A172 (cell line): ENCODE measurements around the gene TNFAIP3. TPM values are rescaled to one million over a fixed set of nuclear protein-coding genes. Genes with fewer than 3 reads are reported as not detected.
A peak's percentile ranks its signal among the peaks of the same experiment; 100 is the strongest.
"Not testable (repeated sequence)": the region's sequence is repeated elsewhere in the genome, so short reads cannot be mapped to it uniquely, and the experiment has no call there.

ENCODE experiments used
- DNase-seq: peaks from one replicate; pipeline ENCODE4 v3.0.0-alpha.2; 2015; ENCODE audit warnings: low spot score
- total RNA-seq: library from RNA; depleted of rRNA; stranded (reverse); fragments of >200 nt; shearing (Covaris generic); gene quantifications from 2 replicates; pipeline ENCODE4 v1.2.3, GENCODE V29; 2014

TNFAIP3 gene
- total RNA-seq, 1 experiment from 2014 or later = 1.6 TPM

DNA sequence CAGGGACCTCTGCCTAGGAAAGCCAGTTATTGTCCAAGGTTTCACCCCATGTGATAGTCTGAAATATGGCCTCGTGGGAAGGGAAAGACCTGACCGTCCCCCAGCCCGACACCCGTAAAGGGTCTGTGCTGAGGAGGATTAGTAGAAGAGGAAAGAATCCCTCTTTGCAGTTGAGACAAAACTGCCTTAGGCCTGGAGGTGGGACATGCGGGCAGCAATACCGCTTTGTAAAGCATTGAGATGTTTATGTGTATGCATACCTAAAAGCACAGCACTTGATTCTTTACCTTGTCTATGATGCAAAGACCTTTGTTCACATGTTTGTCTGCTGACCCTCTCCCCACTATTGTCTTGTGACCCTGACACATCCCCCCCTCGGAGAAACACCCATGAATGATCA, 22.3 kb upstream of the TNFAIP3 start:
- not testable (repeated sequence) for DNase-seq

DNA sequence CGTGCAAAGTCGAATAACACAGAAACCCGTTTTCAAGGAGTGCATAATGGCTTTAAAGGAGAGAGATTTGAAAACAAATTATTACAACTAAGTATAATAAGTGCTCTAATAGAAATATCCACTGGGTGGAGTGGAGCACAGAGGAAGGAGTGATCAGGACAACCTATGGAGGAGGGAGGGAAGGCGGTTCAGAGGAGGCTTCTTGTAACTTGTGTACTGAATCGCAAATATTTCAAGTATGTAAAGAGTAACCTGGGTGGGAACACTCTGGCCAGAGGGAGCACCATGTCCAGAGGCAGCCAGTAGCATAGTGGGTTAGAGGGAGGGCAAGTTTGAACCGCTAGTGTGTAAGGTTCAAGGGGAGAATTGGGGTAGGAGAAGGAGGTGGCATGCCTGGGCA, 21.6 kb upstream of the TNFAIP3 start:
- DNase-seq = no peak

DNA sequence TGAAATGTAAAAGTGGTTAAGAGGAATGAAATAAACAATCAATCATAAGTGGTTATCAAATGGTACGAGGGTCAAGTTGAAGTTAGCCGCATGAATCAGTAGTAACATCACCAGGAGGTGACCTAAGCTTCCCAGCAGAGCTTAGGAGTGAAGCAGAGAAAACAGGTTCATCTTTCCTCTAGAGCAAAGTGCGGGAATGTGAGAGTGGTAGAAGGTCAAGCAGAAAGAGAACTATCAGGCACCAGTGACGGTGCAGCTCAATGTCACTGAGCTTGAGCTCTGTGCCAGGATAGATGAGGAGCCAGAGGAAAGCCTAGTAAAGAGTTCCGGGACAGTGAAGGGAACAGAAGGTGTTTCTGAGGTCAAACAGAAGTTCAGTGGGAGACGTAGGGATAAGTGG, 20.8 kb upstream of the TNFAIP3 start:
- no peak for DNase-seq

DNA sequence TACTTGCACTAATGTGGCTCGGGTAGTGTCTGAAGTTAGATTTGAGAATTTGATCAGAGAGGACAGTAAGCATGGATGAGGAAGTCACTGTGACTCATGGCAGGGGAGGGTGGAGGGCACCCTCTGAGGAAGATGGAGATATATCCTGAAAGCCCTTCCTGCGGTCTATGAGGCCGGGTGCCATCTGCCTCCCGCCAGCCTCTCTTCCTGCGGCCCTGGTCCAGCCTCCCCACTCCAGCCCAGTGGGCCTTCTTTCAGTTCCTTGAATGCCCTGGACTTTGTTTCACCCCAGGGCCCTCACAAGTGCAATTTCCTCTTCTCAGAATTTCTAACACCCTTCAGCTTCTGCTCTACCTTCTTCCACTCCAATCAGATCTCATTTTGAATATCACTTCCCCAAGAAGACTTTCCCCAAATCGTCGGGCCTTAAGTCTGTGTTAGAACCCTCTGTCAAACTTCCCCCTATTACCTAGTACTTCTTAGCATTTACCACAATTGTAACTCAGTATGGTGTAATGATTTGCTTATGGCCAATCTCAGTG, 20.2 kb upstream of the TNFAIP3 start:
- no peak for DNase-seq

DNA sequence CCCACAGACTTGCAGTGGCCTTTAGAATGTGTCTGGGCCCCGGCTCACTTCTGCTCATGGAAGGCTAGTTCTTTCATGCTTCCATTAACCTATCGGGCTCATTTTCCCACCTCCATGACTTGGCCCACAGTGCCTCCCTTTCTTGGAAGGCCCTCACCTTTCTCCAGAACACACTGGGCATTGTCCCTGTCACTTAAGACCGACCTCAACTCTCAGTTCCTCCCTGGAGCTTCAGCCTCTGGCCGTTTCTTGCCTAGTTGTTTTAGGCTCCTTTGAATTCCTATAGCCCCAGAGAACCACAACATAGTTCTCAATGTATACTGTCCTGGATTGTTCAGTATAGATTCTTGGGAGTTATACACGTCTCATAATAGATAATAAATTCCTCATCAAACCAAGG, 19.3 kb upstream of the TNFAIP3 start:
- DNase-seq = no peak

DNA sequence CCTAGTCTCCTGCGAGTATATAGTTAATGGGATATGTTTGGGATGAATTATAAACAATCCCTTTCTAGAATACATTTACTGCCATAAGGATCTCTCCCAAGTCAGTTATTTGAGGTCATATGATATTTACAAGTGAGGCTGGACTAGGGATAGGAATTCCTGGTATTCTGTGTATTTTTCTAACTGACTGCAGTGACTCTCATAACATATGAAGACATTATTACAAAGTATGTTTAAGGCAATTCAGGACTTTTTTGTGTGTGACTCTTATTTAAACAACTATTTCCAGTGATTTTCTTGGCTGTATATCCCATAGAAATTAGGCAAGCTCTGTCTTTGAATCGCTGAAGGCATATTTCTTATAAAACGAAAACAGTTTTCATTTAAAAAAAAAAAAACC, 18.4 kb upstream of the TNFAIP3 start:
- DNase-seq = no peak

DNA sequence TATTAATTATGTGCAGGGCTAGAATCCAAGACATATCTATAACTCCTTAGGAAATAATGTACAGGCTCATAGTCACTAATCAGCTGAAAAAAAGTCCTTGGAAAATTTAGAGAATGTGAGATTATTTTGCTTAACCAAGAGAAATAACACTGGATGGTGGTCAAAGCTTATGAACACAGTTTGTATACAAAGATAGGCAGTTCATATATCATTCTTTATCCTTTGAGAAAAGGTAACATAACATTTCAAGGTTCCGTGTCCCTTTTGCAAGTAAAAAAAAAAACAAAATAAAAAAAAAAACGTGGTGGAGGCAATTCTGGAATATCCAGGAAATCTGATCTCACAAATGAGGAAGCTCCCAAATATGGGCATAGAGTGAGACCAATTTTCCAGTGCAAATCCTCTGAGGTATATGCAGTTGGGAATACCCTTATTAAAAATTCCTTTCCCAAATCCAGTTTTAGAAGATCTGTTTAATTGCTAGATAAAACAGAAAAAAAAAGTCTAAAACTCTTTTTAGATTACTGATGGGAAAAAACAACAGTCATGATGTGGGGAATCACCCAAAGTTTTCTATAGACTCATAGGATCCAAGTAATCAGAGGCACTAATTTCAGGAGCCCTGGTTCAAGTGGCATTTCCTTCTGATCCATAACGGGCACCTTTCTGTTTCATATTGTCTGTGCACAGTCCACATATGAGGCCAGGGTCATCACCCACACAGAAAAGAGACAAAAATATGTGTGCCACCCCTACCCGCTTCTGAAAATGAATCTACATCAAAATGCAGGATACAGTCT, 17.7 kb upstream of the TNFAIP3 start:
- no peak for DNase-seq

DNA sequence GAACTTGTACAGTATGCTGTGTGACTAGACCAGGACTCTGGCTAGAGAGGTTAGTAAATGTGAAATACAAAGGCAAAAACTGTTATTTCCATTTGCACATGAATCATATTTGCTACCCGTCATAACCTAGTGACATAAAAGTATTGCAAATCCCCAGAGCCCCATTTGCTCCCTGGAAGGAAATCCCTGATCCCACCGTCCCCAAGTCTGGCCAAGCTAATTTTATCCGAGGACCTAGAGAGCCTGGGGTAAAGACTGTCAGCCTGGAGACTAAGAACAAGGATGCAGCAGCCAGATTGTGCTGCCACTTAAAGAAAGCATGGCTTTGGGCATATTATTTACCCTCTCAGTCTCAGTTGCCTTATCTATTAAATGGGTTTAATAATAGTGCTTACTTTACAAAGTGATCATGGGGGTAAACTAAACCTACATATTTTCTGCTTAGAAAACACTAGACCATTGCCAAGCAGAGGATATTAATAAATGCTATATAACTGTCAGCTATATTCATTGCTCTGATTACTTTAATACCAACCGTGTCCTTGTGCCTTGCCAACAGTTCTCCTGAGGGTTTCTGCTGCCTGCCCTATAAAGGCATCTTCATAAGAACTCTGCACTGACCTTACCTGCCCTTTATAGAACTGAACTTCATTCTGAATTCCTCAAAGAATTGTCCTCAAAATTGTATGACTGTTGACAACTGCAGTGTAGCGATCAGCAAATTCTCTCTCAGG, 16.9 kb upstream of the TNFAIP3 start:
- DNase-seq = no peak

DNA sequence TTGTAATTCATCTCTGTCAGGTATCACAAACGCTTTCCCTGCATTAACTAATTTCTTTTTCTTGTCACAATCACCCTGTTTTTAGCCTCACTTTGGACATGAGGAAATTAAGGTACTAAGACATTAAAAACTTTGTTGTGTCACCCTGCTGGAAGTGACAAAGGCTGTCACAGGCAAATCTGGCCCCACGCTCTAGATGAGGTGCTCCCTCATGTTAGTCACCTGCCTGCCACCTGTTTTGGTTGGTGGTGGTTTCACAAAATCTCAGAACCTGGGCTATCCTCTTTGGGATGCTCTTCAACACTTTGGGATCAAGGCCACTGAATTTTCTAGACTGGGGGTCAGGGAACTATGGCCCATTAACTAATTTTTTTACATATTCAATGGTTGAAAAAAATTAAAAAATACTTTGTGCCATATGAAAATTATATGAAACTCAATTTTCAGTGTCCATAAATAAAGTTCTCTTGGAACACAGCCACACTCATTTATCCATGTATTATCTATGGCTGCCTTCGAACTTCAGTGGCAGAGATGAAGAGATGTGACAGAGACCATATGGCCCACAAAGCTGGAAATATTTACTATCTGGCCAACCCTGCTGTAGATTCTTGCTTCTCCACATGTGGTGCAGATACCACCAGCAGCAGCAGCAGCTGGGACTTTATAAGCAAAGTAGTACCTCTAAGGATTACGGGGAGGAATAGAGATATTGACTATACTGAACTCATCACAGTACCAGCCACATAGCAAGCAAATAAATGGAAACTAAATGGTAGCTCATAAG, 16.1 kb upstream of the TNFAIP3 start:
- no peak for DNase-seq

DNA sequence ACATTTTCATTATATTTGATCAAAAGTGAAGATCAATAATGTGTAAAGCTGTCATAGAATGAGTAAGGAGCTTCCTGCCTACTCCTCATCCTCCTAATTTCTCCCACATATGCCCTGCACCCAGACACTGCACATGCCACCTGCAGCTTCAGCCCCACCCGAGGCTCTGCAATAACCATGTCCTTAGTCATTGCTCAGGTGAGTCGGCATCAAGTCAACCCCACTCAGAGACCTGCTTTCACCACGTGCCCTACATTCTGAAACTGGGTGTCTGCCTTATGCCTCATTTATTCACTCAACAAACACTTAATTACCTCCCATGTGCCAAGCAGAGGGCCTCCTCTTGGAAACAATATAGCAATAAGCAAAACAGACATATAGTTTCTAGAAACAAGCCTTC, 15.4 kb upstream of the TNFAIP3 start:
- DNase-seq = no peak

DNA sequence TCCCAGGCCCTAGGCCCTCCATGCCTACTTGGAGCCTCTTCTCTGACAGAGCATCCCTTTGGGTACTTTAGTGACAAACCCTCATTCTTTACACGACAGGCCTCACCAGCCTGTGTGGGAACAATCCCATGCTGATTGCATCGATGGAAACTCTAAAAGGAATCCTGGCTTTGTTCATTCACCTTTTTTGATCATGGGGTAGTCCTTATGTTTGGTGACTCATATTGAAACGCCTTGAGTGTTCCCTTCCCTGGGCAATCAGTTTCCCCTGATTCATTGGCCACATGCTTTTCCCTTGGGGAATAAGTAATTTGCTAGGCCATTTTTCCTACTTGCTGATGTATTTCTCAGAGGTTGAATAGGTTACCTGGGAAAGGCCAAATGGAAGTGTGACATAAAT, 14.7 kb upstream of the TNFAIP3 start:
- no peak for DNase-seq

DNA sequence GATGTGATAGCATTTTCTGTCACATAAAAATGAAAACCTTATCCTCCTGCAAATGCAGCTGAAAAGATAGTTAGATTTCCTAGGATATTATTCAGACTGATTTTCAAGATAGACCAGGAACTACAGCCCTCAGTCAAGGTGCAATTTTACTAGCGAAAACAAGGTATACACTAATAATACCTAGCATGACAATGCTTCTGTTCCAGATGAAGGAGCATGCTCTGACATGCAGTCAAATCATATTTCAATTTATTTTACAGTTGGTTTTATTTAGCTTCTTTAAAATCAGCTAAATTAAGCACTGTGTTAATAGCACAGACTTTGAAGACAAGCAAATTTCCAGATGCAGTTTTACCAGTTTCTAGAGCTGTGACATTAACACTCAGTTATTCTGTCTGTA, 14.2 kb upstream of the TNFAIP3 start:
- no peak for DNase-seq

DNA sequence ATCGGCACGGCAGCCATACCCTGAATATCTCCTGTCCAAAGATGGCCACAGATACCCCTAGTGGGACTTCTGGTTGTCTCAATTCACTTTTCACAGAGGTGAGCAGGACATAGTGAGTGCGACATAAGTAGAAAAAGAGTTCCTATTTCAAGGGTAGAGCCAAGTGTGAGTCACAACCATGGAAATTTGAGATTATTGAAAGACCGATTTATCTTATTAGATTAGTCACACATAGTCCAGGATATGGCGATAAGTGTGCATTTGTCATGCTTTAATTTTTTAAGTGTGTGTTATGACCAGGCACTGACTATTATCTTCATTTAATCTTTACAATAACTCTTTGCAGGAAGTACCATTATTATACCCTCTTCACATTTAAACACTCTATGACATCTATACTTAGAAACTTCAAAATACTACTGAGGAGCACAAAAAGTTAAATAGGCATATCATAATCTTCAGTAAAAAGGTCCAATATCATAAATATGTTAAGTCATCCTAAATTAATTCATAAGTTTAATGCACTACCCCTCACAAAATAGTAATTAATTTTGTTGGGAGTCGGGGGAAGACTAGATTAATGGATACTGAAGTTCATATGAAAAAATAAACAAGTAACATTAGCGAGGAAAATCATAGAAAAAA, 13.4 kb upstream of the TNFAIP3 start:
- DNase-seq = peak; percentile 42

DNA sequence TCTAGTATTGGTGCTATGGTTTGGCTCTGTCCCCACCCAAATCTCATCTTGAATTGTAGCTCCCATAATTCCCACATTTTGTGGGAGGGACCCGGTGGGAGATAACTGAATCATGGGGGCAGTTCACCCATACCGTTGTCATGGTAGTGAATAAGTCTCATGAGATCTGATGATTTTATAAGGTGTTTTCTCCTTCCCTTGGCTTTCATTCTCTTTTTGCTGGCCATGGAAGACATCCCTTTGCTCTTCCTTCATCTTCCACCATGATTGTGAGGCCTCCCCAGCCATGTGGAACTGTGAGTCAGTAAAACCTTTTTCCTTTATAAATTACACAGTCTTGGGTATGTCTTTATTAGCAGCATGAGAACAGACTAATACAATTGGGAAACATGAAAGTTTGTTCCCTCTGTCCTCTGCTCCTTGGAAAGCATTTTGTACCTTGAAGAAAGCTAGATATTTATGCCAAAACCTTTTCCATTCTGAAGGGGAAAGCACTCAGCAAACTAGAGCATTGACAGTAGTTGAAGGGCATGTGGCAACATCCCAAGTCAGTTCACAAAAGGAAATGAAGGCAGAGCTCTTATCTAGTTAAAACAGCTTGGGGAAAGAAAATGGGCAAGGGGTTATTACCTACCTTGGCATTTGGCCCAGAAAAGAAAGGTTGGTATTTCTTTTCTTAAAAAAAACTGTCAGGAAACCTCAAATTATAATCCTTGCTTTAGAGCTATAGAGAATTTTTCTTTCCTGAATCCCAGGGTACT, 10.7 kb upstream of the TNFAIP3 start:
- DNase-seq = no peak

DNA sequence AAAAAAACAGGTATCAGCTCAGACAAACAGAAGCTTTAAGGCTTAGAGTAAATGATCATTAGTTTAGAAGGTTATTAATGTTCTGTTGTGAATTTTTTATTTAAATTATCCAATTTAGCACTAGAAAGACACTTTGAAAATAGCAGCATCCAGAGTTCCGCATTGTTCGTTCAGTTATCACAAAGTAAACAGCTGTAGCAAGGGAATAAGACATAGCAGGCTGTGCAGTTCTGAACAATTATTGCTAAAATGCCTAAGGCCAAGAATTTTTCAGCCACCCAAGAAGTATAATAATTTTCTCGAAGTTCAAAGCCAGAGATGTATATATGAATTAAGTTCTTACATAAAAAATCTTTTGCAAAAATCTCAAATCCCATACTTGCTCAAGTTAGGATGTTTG, 8.0 kb upstream of the TNFAIP3 start:
- no peak for DNase-seq

DNA sequence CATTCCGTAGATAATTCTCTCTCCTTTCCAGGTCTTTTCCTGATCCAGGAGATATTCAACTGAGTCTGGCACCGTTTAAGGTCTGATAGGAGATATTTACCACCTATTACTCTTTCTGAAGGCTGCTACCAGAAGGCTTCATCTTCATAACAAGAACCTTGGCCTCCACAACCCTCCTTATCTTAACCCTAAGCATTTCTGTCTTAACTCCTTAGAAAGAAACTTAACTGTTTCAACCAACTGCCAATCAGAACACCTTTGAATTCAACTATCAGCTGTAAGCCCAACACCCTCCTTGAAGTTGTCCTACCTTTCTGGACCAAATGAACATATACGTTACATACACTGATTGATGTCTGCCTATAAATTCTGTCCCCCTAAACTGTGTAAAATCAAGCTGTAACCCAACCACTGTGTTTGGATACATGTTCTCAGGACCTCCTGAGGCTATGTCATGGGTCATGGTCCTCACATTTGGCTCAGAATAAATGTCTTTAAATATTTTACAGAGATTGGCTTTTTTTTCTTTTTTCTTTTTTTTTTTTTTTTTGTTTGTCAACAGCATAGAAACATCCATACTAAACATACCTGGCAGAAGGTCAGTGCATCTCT, 6.6 kb upstream of the TNFAIP3 start:
- no peak for DNase-seq

DNA sequence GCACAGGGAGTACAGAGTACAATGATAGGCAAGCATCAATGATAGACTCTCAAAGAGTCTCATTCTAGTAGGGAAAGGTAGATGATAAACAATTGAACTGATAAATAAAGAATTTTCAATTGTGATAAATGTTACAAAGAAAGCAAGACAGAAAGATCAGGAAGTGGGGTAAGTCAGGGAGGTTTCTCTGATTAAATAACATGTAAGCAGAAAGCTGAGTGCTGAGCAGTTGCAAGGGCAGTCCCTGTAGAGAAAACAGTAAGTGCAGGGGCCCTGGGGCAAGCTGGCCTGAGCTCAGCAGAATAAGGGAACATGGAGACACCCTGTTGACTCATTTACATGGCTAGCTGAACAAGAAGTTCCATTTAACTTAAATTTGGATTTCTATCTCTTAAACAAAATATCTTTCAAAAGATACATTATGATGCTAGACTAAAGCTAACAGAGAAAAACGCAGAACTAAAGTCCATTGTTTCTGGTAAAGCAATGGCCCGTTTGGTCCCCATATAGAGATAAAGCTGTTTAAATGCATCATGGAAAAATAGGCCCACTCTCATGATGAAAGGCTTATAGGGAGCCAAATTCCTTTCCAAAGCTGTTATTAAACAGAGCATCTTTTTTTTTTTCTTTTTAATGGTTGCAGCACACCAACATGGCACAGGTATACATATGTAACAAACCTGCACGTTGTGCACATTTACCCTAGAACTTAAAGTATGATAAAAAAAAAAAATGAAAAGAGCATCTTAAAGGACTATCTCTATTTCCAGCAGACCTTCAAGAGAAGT, 5.3 kb upstream of the TNFAIP3 start:
- DNase-seq = no peak

DNA sequence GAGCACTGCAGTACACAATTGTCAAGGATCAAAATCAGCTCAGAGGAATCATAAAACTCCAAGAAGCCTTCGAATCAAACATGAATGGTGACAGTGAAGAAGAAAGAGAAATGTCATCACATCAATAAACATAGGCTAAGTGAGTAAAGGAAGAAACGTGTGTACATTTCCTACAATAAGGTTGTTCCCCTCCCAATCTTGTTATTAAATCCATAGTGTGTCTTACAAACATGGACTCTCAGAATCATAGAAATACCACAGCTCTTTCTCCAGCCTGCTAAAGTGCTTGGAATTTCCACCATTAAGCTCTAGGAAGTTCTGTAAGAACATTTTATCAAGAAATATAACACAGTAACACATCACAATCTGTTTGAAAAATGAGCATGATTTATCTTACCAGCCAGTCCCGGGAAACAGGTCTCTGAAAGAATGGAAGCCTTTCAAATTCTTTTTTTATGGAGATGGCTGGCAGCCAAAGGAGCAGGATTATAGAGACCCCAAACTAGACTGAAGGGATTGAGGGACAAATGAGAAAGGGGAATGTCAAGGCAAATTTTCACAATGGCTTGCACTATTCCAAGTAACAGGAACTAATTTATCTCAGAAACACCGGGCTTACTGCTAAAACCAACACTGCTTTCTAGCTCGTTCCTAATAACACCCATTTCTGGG, 4.5 kb upstream of the TNFAIP3 start:
- DNase-seq = no peak

DNA sequence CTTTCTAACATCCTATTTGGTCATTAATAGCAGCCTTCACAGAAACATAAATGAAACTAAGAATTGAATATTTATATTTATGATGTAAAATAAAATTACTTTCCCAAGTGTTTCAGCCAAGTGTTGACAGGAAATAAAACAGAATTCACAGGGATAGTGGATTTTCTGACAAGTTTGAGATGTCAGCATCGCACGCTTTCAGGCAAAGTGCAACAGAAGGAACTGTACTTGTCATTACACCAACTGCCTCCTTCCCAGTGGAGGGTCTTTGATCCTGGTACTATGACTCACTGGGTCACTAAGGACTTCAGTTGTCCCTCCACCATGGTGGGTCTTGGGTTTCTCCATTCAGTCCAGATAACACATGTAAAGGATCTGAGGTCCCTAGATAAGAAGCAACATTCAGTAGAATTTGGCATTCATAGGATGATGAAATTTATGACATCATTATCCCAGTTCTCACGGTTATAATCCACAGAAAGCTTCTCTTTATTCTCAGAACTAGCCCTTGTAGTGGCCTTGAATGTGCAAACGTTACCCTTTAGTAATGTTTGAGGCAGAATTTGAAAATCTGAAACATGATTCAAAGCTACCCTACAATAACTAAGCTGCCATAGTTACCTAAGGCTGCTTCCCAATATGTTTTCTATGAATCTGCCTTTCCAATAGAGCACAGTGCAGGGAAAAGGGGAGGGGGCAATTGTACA, 3.8 kb upstream of the TNFAIP3 start:
- DNase-seq = no peak
